Bronchial epithelial cell (primary cell): Measurements from ENCODE around the gene GGPS1. TPM values are rescaled to one million over a fixed set of nuclear protein-coding genes. Genes with fewer than 3 reads are reported as not detected.
"Not testable (repeated sequence)": the region's sequence is repeated elsewhere in the genome, so short reads cannot be mapped to it uniquely, and the experiment has no call there.

Source experiments
- DNase-seq: peaks from one replicate; pipeline ENCODE4 v3.0.0-alpha.2; 2010; ENCODE audit warnings: low read depth
- FAIRE-seq: peaks from 2 replicates; lab custom pipeline; 2011; peaks lifted over from hg19 to GRCh38; lab: Jason Lieb, UNC
- H3K27me3 ChIP-seq: 2 replicates; pipeline ENCODE4 v1.5.1; 2011; ENCODE audit warnings: low read length; ENCODE audit not compliant: control insufficient read depth, insufficient read depth
- H3K36me3 ChIP-seq: 2 replicates; pipeline ENCODE4 v1.5.1; 2011; ENCODE audit warnings: low read length; ENCODE audit not compliant: control insufficient read depth, insufficient read depth
- H3K4me3 ChIP-seq: 2 replicates; pipeline ENCODE4 v1.5.1; 2011; ENCODE audit warnings: mild to moderate bottlenecking, low read depth, low read length, control low read depth
- CTCF ChIP-seq: IDR thresholded peaks from 2 replicates; pipeline ENCODE4 v1.5.1; 2011; ENCODE audit warnings: mild to moderate bottlenecking, moderate library complexity, low read length, control low read depth, inconsistent platforms; ENCODE audit not compliant: insufficient read depth, severe bottlenecking
- total RNA-seq: library from RNA; depleted of rRNA; stranded (reverse); fragments of >200 nt; gene quantifications from 2 replicates; pipeline ENCODE4 v1.2.1, GENCODE V29; 2014

The GGPS1 gene
- total RNA-seq, 1 donor from 2014 or later, result 21.6 TPM

GRCh38 chr1:235351898-235352297 lies 23.5 kb downstream of the GGPS1 start:
- TF ChIP-seq CTCF, result no peak
- Histone ChIP-seq H3K36me3 (no peaks in the 10 kb centered on the region), H3K4me3 (no peak overlapping the region), H3K27me3 (no peaks in the 10 kb centered on the region)
- no peak for FAIRE-seq
- DNase-seq, result no peak

- FAIRE-seq (no peak), DNase-seq (no peak)
- no peaks in the 10 kb centered on the region for H3K27me3 ChIP-seq
- TF ChIP-seq CTCF, result no peak
- no peaks in the 10 kb centered on the region for H3K36me3 ChIP-seq
- no peak overlapping the region for H3K4me3 ChIP-seq
These were observed 29.4 kb downstream of the GGPS1 start for GRCh38 chr1:235357485-235358373.

GRCh38 chr1:235358899-235359298 lies 30.5 kb downstream of the GGPS1 start:
- no peak for DNase-seq
- no peaks in the 10 kb centered on the region for H3K27me3 ChIP-seq
- no peak overlapping the region for H3K4me3 ChIP-seq
- TF ChIP-seq CTCF, result no peak
- no peaks in the 10 kb centered on the region for H3K36me3 ChIP-seq
- no peak for FAIRE-seq

GRCh38 chr1:235364189-235364588 lies 35.8 kb downstream of the GGPS1 start:
- H3K36me3 ChIP-seq, FAIRE-seq, H3K4me3 ChIP-seq, DNase-seq, H3K27me3 ChIP-seq: not testable (repeated sequence)

- DNase-seq, result no peak
- no peak for TF ChIP-seq CTCF
- H3K4me3 ChIP-seq, result no peak overlapping the region
- no peak for FAIRE-seq
- no peaks in the 10 kb centered on the region for H3K27me3 ChIP-seq
- H3K36me3 ChIP-seq, result no peaks in the 10 kb centered on the region
These were observed 37.9 kb downstream of the GGPS1 start for GRCh38 chr1:235366286-235366685.

GRCh38 chr1:235367000-235367908 lies 38.9 kb downstream of the GGPS1 start, which contains the start of gene TBCE:
Gene TBCE (plus strand): TSS chr1:235367427. CDS start chr1:235380050, 12,623 bp downstream.
- peak; percentile 70 for FAIRE-seq
- Histone ChIP-seq H3K27me3 (no peaks in the 10 kb centered on the region), H3K36me3 (peaks cover 1% of the 10 kb centered on the region), H3K4me3 (peak within 1 kb of the TSS; percentile 59)
- TF ChIP-seq CTCF, result no peak
- DNase-seq, result peak; percentile 98
